GM08714 (cell line): ENCODE measurements around the gene ZNF439.
"Not testable (repeated sequence)": the region's sequence is repeated elsewhere in the genome, so short reads cannot be mapped to it uniquely, and the experiment has no call there.

ENCODE experiments used
- H3K4me3 ChIP-seq: fragments of 200-500 bp; sonication (Bioruptor generic); 2 replicates; pipeline ENCODE4 v1.5.1; 2014; ENCODE audit warnings: mild to moderate bottlenecking, low read length, inconsistent platforms
- ZNF274 ChIP-seq: IDR thresholded peaks from 2 replicates; pipeline ENCODE4 v1.6.1; 2012; ENCODE audit warnings: mild to moderate bottlenecking, low read depth, low read length

Gene ZNF439

GRCh38 chr19:11848200-11848593 lies 329 bp upstream of the ZNF439 start:
- H3K4me3 ChIP-seq: peak overlapping the region; percentile 57; the same call in 1 of the 2 replicates
- TF ChIP-seq ZNF274: no peak

- not testable (repeated sequence) for H3K4me3 ChIP-seq
These were observed 1.8 kb downstream of the ZNF439 start for GRCh38 chr19:11850289-11850688.

- no peak overlapping the region for H3K4me3 ChIP-seq
- no peak for TF ChIP-seq ZNF274
These were observed 4.8 kb downstream of the ZNF439 start for GRCh38 chr19:11853358-11853757.

GRCh38 chr19:11856596-11857250 lies 8.2 kb downstream of the ZNF439 start:
- no peak for TF ChIP-seq ZNF274

GRCh38 chr19:11860721-11861120 lies 12.2 kb downstream of the ZNF439 start:
- H3K4me3 ChIP-seq: no peak overlapping the region
- no peak for TF ChIP-seq ZNF274

More at GRCh38 chr19:11856596-11857250, 8.2 kb downstream of the ZNF439 start:
- no peak overlapping the region for H3K4me3 ChIP-seq

- no peak for TF ChIP-seq ZNF274
- no peak overlapping the region for H3K4me3 ChIP-seq
These were observed 12.8 kb downstream of the ZNF439 start for GRCh38 chr19:11861301-11861700.

GRCh38 chr19:11867766-11868165 lies 19.2 kb downstream of the ZNF439 start:
- not testable (repeated sequence) for H3K4me3 ChIP-seq

GRCh38 chr19:11868188-11868587 lies 19.7 kb downstream of the ZNF439 start:
- no peak overlapping the region for H3K4me3 ChIP-seq
- TF ChIP-seq ZNF274: no peak

GRCh38 chr19:11872624-11873023 lies 24.1 kb downstream of the ZNF439 start:
- no peak overlapping the region for H3K4me3 ChIP-seq
- no peak for TF ChIP-seq ZNF274

- no peak overlapping the region for H3K4me3 ChIP-seq
- TF ChIP-seq ZNF274: no peak
These were observed 25.2 kb downstream of the ZNF439 start for GRCh38 chr19:11873762-11874161.

GRCh38 chr19:11879687-11880266 lies 31.3 kb downstream of the ZNF439 start:
- H3K4me3 ChIP-seq: not testable (repeated sequence)

GRCh38 chr19:11880598-11880997 lies 32.1 kb downstream of the ZNF439 start:
- H3K4me3 ChIP-seq: no peak overlapping the region
- no peak for TF ChIP-seq ZNF274

GRCh38 chr19:11881151-11881800 lies 32.8 kb downstream of the ZNF439 start:
- no peak for TF ChIP-seq ZNF274
- no peak overlapping the region for H3K4me3 ChIP-seq

- no peak overlapping the region for H3K4me3 ChIP-seq
- TF ChIP-seq ZNF274: no peak
These were observed 34.1 kb downstream of the ZNF439 start for GRCh38 chr19:11882606-11883005.

GRCh38 chr19:11887234-11887610 lies 38.7 kb downstream of the ZNF439 start:
- TF ChIP-seq ZNF274: no peak
- H3K4me3 ChIP-seq: no peak overlapping the region
